Measurements from ENCODE around the gene FNDC3B. TPM values are rescaled to one million over a fixed set of nuclear protein-coding genes. Genes with fewer than 3 reads are reported as not detected.

The FNDC3B gene
- total and polyA plus RNA-seq, 2 of the 8 experiments (the other 6 are each of a cell fraction or from before 2014, with no cell fraction given), result 14.1 to 44.4 TPM

GRCh38 chr3:172085557-172085895 is 46.1 kb downstream of the FNDC3B start:
- no peak overlapping the region for H3K23ac ChIP-seq (ENCODE audit: insufficient read length)
- no peak overlapping the region for H2BK15ac ChIP-seq (ENCODE audit: low read length)
- no peak overlapping the region for H2BK120ac ChIP-seq (replicated peaks; ENCODE audit: low read depth, low read length)
- H4K5ac ChIP-seq (ENCODE audit: insufficient read length, low read depth, low read length), result no peak overlapping the region
- H3K4ac ChIP-seq (replicated peaks; ENCODE audit: insufficient read length, low read depth, low read length), result no peak overlapping the region
- H2BK5ac ChIP-seq (ENCODE audit: low read depth, low read length), result no peak overlapping the region
- no peak overlapping the region for H3K4me2 ChIP-seq (ENCODE audit: insufficient read depth in 1 of 2, low read depth in 2 of 2, low read length in 2 of 2)
- 83% methylated on average over 2 of the region's 2 CpGs; no CpG with 5 or more reads in 1 of the 2 experiments for WGBS, 2 experiments (ENCODE audit: extremely low coverage in 1 of 2, insufficient coverage in 1 of 2, insufficient read length in 1 of 2, insufficient replicate concordance in 2 of 2, low coverage in 1 of 2, low lambda C conversion rate in 2 of 2, missing lambda C conversion rate in 1 of 2)
- TF ChIP-seq JUND (IDR thresholded peaks at IDR 0.05; ENCODE audit: low read length), result no peak
- TF ChIP-seq TAF7 (optimal IDR thresholded peaks at IDR 0.05; ENCODE audit: borderline replicate concordance, low read depth, low read length), result no peak
- TF ChIP-seq KDM5A (IDR thresholded peaks at IDR 0.05; ENCODE audit: low read length), result no peak
- no peak for TF ChIP-seq MAFK (IDR thresholded peaks at IDR 0.05; ENCODE audit: low read depth, low read length)
- TF ChIP-seq SAP30 (IDR thresholded peaks at IDR 0.05; ENCODE audit: insufficient read depth, insufficient replicate concordance, low read length), result no peak
- TF ChIP-seq CTBP2 (IDR thresholded peaks at IDR 0.05; ENCODE audit: borderline replicate concordance, insufficient read depth, insufficient read length, low read length), result no peak
- no peak overlapping the region for H3K27ac ChIP-seq (ENCODE audit: low read depth, low read length)
- H3K27me3 ChIP-seq (replicated peaks in 1 of 4; ENCODE audit: control insufficient read depth in 3 of 4, extremely low read depth in 1 of 4, insufficient read depth in 3 of 4, low read length in 3 of 4), result no peaks in the 10 kb centered on the region
- H3K79me1 ChIP-seq (ENCODE audit: low read depth, low read length), result no peaks in the 10 kb centered on the region; the same call in 1 of the 2 replicates
- no peak overlapping the region for H2BK12ac ChIP-seq (ENCODE audit: low read depth, low read length)
- no peak overlapping the region for H3K14ac ChIP-seq (ENCODE audit: insufficient read length)
- peaks cover 0 to 2% of the 10 kb centered on the region in 2 experiments for H4K20me1 ChIP-seq (replicated peaks in 1 of 2; ENCODE audit: control insufficient read depth in 1 of 2, insufficient read depth in 2 of 2, low read length in 2 of 2)
- ChIA-PET CTCF (ENCODE audit: partially characterized antibody) (interaction anchor here (1.1 to 1.5 kb wide), 3 partner anchors 9 to 16 kb away, joined by 3 to 4 read pairs (median 3); no protein-coding TSS in a partner anchor), POLR2A (ENCODE audit: partially characterized antibody) (interaction anchor here (0.5 to 1.1 kb wide), 4 partner anchors 11 to 63 kb away, joined by 3 read pairs; no protein-coding TSS in a partner anchor)
- H3K79me2 ChIP-seq (ENCODE audit: control insufficient read depth in 1 of 2, insufficient read depth in 2 of 2, low read length in 2 of 2), result peaks cover 0 to 97% of the 10 kb centered on the region in 2 experiments; a peak in 3 of 4 replicates
- no peak for FAIRE-seq
- DNase-seq (ENCODE audit: low read depth in 1 of 2, low spot score in 2 of 2), result no peak
- H3K4me3 ChIP-seq (ENCODE audit: extremely low read depth in 1 of 4, insufficient read depth in 2 of 4, low read depth in 3 of 4, low read length in 4 of 4), result no peak overlapping the region
- H3K36me3 ChIP-seq (ENCODE audit: control insufficient read depth in 2 of 4, insufficient read depth in 4 of 4, low read length in 3 of 4), result peaks cover 0 to 11% (median 2%) of the 10 kb centered on the region in 4 experiments; a peak in 4 of 8 replicates
- H3K23me2 ChIP-seq (ENCODE audit: low read depth, low read length), result no peaks in the 10 kb centered on the region
- no peak overlapping the region for H3K9ac ChIP-seq (replicated peaks in 1 of 4; ENCODE audit: extremely low read depth in 1 of 4, low read depth in 3 of 4, low read length in 3 of 4)
- H3K56ac ChIP-seq (replicated peaks; ENCODE audit: insufficient read length, low read depth, low read length), result no peak overlapping the region
- peaks cover 0 to 11% (median 3%) of the 10 kb centered on the region in 4 experiments; a peak in 3 of 7 replicates for H3K4me1 ChIP-seq (replicated peaks in 1 of 4; ENCODE audit: control insufficient read depth in 3 of 4, insufficient read depth in 4 of 4, low read length in 3 of 4)
- no peak overlapping the region for H2AFZ ChIP-seq (ENCODE audit: low read length)
- H3K18ac ChIP-seq (ENCODE audit: extremely low read depth, low read length), result no peak overlapping the region
- H2AK5ac ChIP-seq (ENCODE audit: low read depth, low read length), result no peak overlapping the region
- no peak overlapping the region for H4K91ac ChIP-seq (replicated peaks; ENCODE audit: insufficient read length, low read length)
- H2BK20ac ChIP-seq (ENCODE audit: low read length), result no peak overlapping the region
- H3K9me3 ChIP-seq (ENCODE audit: insufficient read depth in 2 of 2, low read depth in 1 of 2, low read length in 1 of 2), result peaks cover 4 to 7% of the 10 kb centered on the region in 2 experiments; a peak in 3 of 4 replicates
- H4K8ac ChIP-seq (ENCODE audit: extremely low read depth, insufficient read depth, low read length), result no peak overlapping the region
